ENCODE results near the gene TEP1. TPM values are rescaled to one million over a fixed set of nuclear protein-coding genes. Genes with fewer than 3 reads are reported as not detected.

TEP1 gene
- total and polyA plus RNA-seq, 10 of the 15 experiments (the other 5 are each of a cell fraction or from before 2014, with no cell fraction given): 3.3 to 29.7 (median 16.8) TPM

- RAD21 ChIA-PET (ENCODE audit: unreplicated experiment): interaction anchor here (0.7 to 3.7 kb wide), 19 partner anchors 8 to 220 kb away, joined by 3 to 21 read pairs (median 4); partner anchors contain the start of genes CCNB1IP1, PARP2 and TEP1
- Histone ChIP-seq H4K20me1 (ENCODE audit: control insufficient read depth, insufficient read depth) (no peaks in the 10 kb centered on the region), H3K4me3 (peak within 1 kb of the TSS; percentile 73), H2AFZ (ENCODE audit: control insufficient read depth, low read depth, low read length) (peak within 1 kb of the TSS; percentile 46), H3K79me2 (ENCODE audit: control insufficient read depth, insufficient read depth, low read length) (peaks cover 24% of the 10 kb centered on the region), H3K4me1 (ENCODE audit: control insufficient read depth, insufficient read depth, low read length) (peaks cover 6% of the 10 kb centered on the region), H3K9ac (ENCODE audit: control insufficient read depth, insufficient read depth, low read length) (peak within 1 kb of the TSS; percentile 80), H3K27ac (ENCODE audit: control insufficient read depth, insufficient read depth) (peak within 1 kb of the TSS; percentile 87), H3K27me3 (replicated peaks in 1 of 2; ENCODE audit: control insufficient read depth in 2 of 2, insufficient read depth in 2 of 2, low read length in 1 of 2) (no peaks in the 10 kb centered on the region), H3K4me2 (ENCODE audit: control insufficient read depth, insufficient read depth) (peak within 1 kb of the TSS; percentile 94), H3K9me3 (replicated peaks; ENCODE audit: control insufficient read depth, insufficient read depth, low read length) (no peaks in the 10 kb centered on the region), H3K36me3 (ENCODE audit: control insufficient read depth in 2 of 2, insufficient read depth in 2 of 2, low read length in 1 of 2) (peaks cover 11 to 23% of the 10 kb centered on the region in 2 experiments)
- intact Hi-C loops (cut with micrococcal nuclease; ENCODE audit: unreplicated experiment) (loop anchor here (1.0 to 5.0 kb wide), 4 partner anchors 118 to 221 kb away; partner anchors contain the start of genes CCNB1IP1, PARP2 and RNASE4), in situ Hi-C loops (cut with MboI) (loop anchor here (5.0 kb wide), 1 partner anchor 221 kb away; the partner anchor contains the start of gene RNASE4)
- DNase-seq (ENCODE audit: low read depth, low spot score): peak; percentile 100
- no TSS peak for BruUV-seq (replicated peaks)
- CTCF ChIA-PET: interaction anchor here (0.6 to 5.4 kb wide), 21 partner anchors 8 to 1019 kb away, joined by 3 to 39 read pairs (median 3); partner anchors contain the start of genes PNP and TEP1
- FAIRE-seq: peak; percentile 100
- POLR2A ChIA-PET: interaction anchor here (0.7 to 1.4 kb wide), 17 partner anchors 8 to 222 kb away, joined by 3 to 14 read pairs (median 5); partner anchors contain the start of genes CCNB1IP1, PARP2, PNP and RNASE4
- SMC1A ChIA-PET (ENCODE audit: uncharacterized antibody, unreplicated experiment): interaction anchor here (0.7 to 4.7 kb wide), 13 partner anchors 9 to 219 kb away, joined by 3 to 49 read pairs (median 5); partner anchors contain the start of genes CCNB1IP1 and PARP2
- WGBS (ENCODE audit: insufficient coverage, insufficient replicate concordance, low lambda C conversion rate, missing lambda C conversion rate): 1% methylated on average over 27 of the region's 67 CpGs
- peak; percentile 96 for ATAC-seq
- peak; percentile 80 for TF ChIP-seq LARP7 (IDR thresholded peaks at IDR 0.05)
- TF ChIP-seq ZSCAN29 (IDR thresholded peaks at IDR 0.05): peak; percentile 30; the same call in 1 of the 2 replicates
- peak; percentile 38 for TF ChIP-seq RUNX3 (IDR thresholded peaks at IDR 0.05; ENCODE audit: low read length)
- peak; percentile 79 for TF ChIP-seq FOS (IDR thresholded peaks at IDR 0.05; ENCODE audit: borderline replicate concordance, extremely low read depth, insufficient read length)
- TF ChIP-seq, protein P1, sequence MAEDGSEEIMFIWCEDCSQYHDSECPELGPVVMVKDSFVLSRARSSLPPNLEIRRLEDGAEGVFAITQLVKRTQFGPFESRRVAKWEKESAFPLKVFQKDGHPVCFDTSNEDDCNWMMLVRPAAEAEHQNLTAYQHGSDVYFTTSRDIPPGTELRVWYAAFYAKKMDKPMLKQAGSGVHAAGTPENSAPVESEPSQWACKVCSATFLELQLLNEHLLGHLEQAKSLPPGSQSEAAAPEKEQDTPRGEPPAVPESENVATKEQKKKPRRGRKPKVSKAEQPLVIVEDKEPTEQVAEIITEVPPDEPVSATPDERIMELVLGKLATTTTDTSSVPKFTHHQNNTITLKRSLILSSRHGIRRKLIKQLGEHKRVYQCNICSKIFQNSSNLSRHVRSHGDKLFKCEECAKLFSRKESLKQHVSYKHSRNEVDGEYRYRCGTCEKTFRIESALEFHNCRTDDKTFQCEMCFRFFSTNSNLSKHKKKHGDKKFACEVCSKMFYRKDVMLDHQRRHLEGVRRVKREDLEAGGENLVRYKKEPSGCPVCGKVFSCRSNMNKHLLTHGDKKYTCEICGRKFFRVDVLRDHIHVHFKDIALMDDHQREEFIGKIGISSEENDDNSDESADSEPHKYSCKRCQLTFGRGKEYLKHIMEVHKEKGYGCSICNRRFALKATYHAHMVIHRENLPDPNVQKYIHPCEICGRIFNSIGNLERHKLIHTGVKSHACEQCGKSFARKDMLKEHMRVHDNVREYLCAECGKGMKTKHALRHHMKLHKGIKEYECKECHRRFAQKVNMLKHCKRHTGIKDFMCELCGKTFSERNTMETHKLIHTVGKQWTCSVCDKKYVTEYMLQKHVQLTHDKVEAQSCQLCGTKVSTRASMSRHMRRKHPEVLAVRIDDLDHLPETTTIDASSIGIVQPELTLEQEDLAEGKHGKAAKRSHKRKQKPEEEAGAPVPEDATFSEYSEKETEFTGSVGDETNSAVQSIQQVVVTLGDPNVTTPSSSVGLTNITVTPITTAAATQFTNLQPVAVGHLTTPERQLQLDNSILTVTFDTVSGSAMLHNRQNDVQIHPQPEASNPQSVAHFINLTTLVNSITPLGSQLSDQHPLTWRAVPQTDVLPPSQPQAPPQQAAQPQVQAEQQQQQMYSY (CRISPR knock-in tag; IDR thresholded peaks at IDR 0.05): peak; percentile 72; the same call in 1 of the 2 replicates
- peak; percentile 61; the same call in 1 of the 2 replicates for TF ChIP-seq EED (IDR thresholded peaks at IDR 0.05; ENCODE audit: low read depth)
- TF ChIP-seq, protein P2, sequence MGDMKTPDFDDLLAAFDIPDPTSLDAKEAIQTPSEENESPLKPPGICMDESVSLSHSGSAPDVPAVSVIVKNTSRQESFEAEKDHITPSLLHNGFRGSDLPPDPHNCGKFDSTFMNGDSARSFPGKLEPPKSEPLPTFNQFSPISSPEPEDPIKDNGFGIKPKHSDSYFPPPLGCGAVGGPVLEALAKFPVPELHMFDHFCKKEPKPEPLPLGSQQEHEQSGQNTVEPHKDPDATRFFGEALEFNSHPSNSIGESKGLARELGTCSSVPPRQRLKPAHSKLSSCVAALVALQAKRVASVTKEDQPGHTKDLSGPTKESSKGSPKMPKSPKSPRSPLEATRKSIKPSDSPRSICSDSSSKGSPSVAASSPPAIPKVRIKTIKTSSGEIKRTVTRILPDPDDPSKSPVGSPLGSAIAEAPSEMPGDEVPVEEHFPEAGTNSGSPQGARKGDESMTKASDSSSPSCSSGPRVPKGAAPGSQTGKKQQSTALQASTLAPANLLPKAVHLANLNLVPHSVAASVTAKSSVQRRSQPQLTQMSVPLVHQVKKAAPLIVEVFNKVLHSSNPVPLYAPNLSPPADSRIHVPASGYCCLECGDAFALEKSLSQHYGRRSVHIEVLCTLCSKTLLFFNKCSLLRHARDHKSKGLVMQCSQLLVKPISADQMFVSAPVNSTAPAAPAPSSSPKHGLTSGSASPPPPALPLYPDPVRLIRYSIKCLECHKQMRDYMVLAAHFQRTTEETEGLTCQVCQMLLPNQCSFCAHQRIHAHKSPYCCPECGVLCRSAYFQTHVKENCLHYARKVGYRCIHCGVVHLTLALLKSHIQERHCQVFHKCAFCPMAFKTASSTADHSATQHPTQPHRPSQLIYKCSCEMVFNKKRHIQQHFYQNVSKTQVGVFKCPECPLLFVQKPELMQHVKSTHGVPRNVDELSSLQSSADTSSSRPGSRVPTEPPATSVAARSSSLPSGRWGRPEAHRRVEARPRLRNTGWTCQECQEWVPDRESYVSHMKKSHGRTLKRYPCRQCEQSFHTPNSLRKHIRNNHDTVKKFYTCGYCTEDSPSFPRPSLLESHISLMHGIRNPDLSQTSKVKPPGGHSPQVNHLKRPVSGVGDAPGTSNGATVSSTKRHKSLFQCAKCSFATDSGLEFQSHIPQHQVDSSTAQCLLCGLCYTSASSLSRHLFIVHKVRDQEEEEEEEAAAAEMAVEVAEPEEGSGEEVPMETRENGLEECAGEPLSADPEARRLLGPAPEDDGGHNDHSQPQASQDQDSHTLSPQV (IDR thresholded peaks at IDR 0.05): no peak
- peak; percentile 89 for TF ChIP-seq CREM (IDR thresholded peaks at IDR 0.05; ENCODE audit: low read depth)
- peak; percentile 54 for TF ChIP-seq BACH1 (IDR thresholded peaks at IDR 0.05; ENCODE audit: borderline replicate concordance)
- TF ChIP-seq CREB1 (IDR thresholded peaks at IDR 0.05; ENCODE audit: low read depth): peak; percentile 92
- TF ChIP-seq SUPT20H (IDR thresholded peaks at IDR 0.05; ENCODE audit: borderline replicate concordance, control insufficient read depth, low read depth, low read length): no peak
- TF ChIP-seq PML (IDR thresholded peaks at IDR 0.05; ENCODE audit: low read length): peak; percentile 74; the same call in 1 of the 2 replicates
- TF ChIP-seq, protein P3, sequence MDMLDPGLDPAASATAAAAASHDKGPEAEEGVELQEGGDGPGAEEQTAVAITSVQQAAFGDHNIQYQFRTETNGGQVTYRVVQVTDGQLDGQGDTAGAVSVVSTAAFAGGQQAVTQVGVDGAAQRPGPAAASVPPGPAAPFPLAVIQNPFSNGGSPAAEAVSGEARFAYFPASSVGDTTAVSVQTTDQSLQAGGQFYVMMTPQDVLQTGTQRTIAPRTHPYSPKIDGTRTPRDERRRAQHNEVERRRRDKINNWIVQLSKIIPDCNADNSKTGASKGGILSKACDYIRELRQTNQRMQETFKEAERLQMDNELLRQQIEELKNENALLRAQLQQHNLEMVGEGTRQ (IDR thresholded peaks at IDR 0.05; ENCODE audit: borderline replicate concordance, low read depth, low read length): peak; percentile 100
Observed at GRCh38 chr14:20461225-20462141, 48.2 kb upstream of the TEP1 start, which contains the start of gene PIP4P1. PIP4P1 (minus strand) TSS chr14:20461434; CDS start chr14:20461325, 109 bp downstream.
